ENCODE measurements around the gene C1RL.
A peak's percentile ranks its signal among the peaks of the same experiment; 100 is the strongest.
"Not testable (repeated sequence)": the region's sequence is repeated elsewhere in the genome, so short reads cannot be mapped to it uniquely, and the experiment has no call there.

Gene C1RL

GRCh38 chr12:7054925-7055324 lies 54.1 kb downstream of the C1RL start:
- Histone ChIP-seq H3K36me3 (replicated peaks; ENCODE audit: insufficient read depth, low read length) (no peaks in the 10 kb centered on the region), H3K9me2 (replicated peaks; ENCODE audit: insufficient read depth, low read length) (no peaks in the 10 kb centered on the region)

GRCh38 chr12:7049973-7050372 lies 59.0 kb downstream of the C1RL start:
- H3K9ac ChIP-seq (ENCODE audit: low read length); H3K36me3 ChIP-seq (replicated peaks; ENCODE audit: insufficient read depth, low read length); H2AFZ ChIP-seq (ENCODE audit: low read length); H3K27me3 ChIP-seq (replicated peaks; ENCODE audit: insufficient read depth, low read length); H3F3A ChIP-seq (ENCODE audit: insufficient read depth, low read length); H4K20me1 ChIP-seq (ENCODE audit: insufficient read depth, low read length); H3K4me3 ChIP-seq (ENCODE audit: low read length); H3K27ac ChIP-seq (ENCODE audit: low read length); H3K79me2 ChIP-seq (ENCODE audit: low read length); H3K9me2 ChIP-seq (replicated peaks; ENCODE audit: insufficient read depth, low read length); H3K4me2 ChIP-seq (ENCODE audit: low read depth, low read length); H3K9me3 ChIP-seq (replicated peaks; ENCODE audit: insufficient read depth, low read length): not testable (repeated sequence)
- H3K4me1 ChIP-seq (ENCODE audit: low read length): peaks cover 16% of the 10 kb centered on the region
- peak; percentile 20 for DNase-seq

More at GRCh38 chr12:7054925-7055324, 54.1 kb downstream of the C1RL start:
- Histone ChIP-seq H3K4me2 (ENCODE audit: low read depth, low read length) (no peak overlapping the region), H3K9ac (ENCODE audit: low read length) (no peak overlapping the region), H3K4me3 (ENCODE audit: low read length) (no peak overlapping the region), H3K27ac (ENCODE audit: low read length) (no peak overlapping the region), H4K20me1 (ENCODE audit: insufficient read depth, low read length) (no peaks in the 10 kb centered on the region), H3K27me3 (replicated peaks; ENCODE audit: insufficient read depth, low read length) (no peaks in the 10 kb centered on the region), H3F3A (ENCODE audit: insufficient read depth, low read length) (no peaks in the 10 kb centered on the region), H2AFZ (ENCODE audit: low read length) (no peak overlapping the region), H3K79me2 (ENCODE audit: low read length) (no peaks in the 10 kb centered on the region), H3K9me3 (replicated peaks; ENCODE audit: insufficient read depth, low read length) (no peaks in the 10 kb centered on the region), H3K4me1 (ENCODE audit: low read length) (peaks cover 4% of the 10 kb centered on the region; the same call in 1 of the 2 replicates)
- no peak for DNase-seq
- no peak for TF ChIP-seq EZH2phosphoT487 (IDR thresholded peaks at IDR 0.05; ENCODE audit: low read length)
- TF ChIP-seq EZH2 (optimal IDR thresholded peaks at IDR 0.05; ENCODE audit: low read depth, low read length): no peak

- DNase-seq; H3K36me3 ChIP-seq (replicated peaks; ENCODE audit: insufficient read depth, low read length); H3F3A ChIP-seq (ENCODE audit: insufficient read depth, low read length); H3K27me3 ChIP-seq (replicated peaks; ENCODE audit: insufficient read depth, low read length); H3K9ac ChIP-seq (ENCODE audit: low read length); H3K9me2 ChIP-seq (replicated peaks; ENCODE audit: insufficient read depth, low read length); H3K27ac ChIP-seq (ENCODE audit: low read length); H3K9me3 ChIP-seq (replicated peaks; ENCODE audit: insufficient read depth, low read length); H2AFZ ChIP-seq (ENCODE audit: low read length); H3K79me2 ChIP-seq (ENCODE audit: low read length); H4K20me1 ChIP-seq (ENCODE audit: insufficient read depth, low read length); H3K4me2 ChIP-seq (ENCODE audit: low read depth, low read length); H3K4me3 ChIP-seq (ENCODE audit: low read length): not testable (repeated sequence)
- H3K4me1 ChIP-seq (ENCODE audit: low read length): peaks cover 16% of the 10 kb centered on the region
Measured at GRCh38 chr12:7049445-7049951, 59.5 kb downstream of the C1RL start.

GRCh38 chr12:7047306-7047705 lies 61.7 kb downstream of the C1RL start:
- Histone ChIP-seq H4K20me1 (ENCODE audit: insufficient read depth, low read length) (no peaks in the 10 kb centered on the region), H3K4me1 (ENCODE audit: low read length) (peaks cover 16% of the 10 kb centered on the region), H3K36me3 (replicated peaks; ENCODE audit: insufficient read depth, low read length) (no peaks in the 10 kb centered on the region), H3K79me2 (ENCODE audit: low read length) (no peaks in the 10 kb centered on the region), H2AFZ (ENCODE audit: low read length) (peak overlapping the region; percentile 82), H3K27ac (ENCODE audit: low read length) (no peak overlapping the region), H3K4me2 (ENCODE audit: low read depth, low read length) (peak overlapping the region; percentile 38), H3K9me2 (replicated peaks; ENCODE audit: insufficient read depth, low read length) (no peaks in the 10 kb centered on the region), H3F3A (ENCODE audit: insufficient read depth, low read length) (0 out of 2 replicates have a peak, but pooled peaks cover 4% of the 10 kb centered on the region), H3K4me3 (ENCODE audit: low read length) (peak overlapping the region; percentile 4; the same call in 1 of the 2 replicates), H3K9me3 (replicated peaks; ENCODE audit: insufficient read depth, low read length) (no peaks in the 10 kb centered on the region), H3K9ac (ENCODE audit: low read length) (peak overlapping the region; percentile 1; the same call in 1 of the 2 replicates), H3K27me3 (replicated peaks; ENCODE audit: insufficient read depth, low read length) (no peaks in the 10 kb centered on the region)
- TF ChIP-seq EZH2phosphoT487 (IDR thresholded peaks at IDR 0.05; ENCODE audit: low read length): no peak
- TF ChIP-seq CTCF (IDR thresholded peaks at IDR 0.05; ENCODE audit: low read length): no peak
- TF ChIP-seq EZH2 (optimal IDR thresholded peaks at IDR 0.05; ENCODE audit: low read depth, low read length): no peak
- DNase-seq: no peak

Measured in MM.1S (cell line).